Measurements from ENCODE around the gene ABCC6. TPM values are rescaled to one million over a fixed set of nuclear protein-coding genes. Genes with fewer than 3 reads are reported as not detected.

ABCC6 gene
- total and polyA plus RNA-seq, 8 donors: 10.8 to 30.6 (median 15.7) TPM

- WGBS, 2 donors: 94 to 97% methylated on average over 6 of the region's 6 CpGs
- no peak for FAIRE-seq
- TF ChIP-seq CTCF (IDR thresholded peaks at IDR 0.05): no peak
- Histone ChIP-seq H3K9me3 (no peaks in the 10 kb centered on the region), H3K36me3 (peaks cover 0 to 21% (median 0%) of the 10 kb centered on the region in 3 donors), H3K4me3 (no peak overlapping the region), H3K27ac (no peak overlapping the region), H3K4me1 (peaks cover 0 to 3% (median 0%) of the 10 kb centered on the region in 3 donors), H3K27me3 (no peaks in the 10 kb centered on the region)
- intact Hi-C loops (cut with DNase I): loop anchor here in 1 of 3 donors (10.0 kb wide), 1 partner anchor 262 kb away; no protein-coding TSS in a partner anchor
- DNase-seq: no peak
- no peak for ATAC-seq
Observed at GRCh38 chr16:16136588-16136987, 86.7 kb downstream of the ABCC6 start.

- no peaks in the 10 kb centered on the region for H3K4me1 ChIP-seq
- DNase-seq: no peak
- no peak for ATAC-seq
- WGBS, 2 donors: 92 to 96% methylated on average over 21 of the region's 21 CpGs
- no peak overlapping the region for H3K27ac ChIP-seq
- no peaks in the 10 kb centered on the region for H3K9me3 ChIP-seq
- H3K27me3 ChIP-seq: no peaks in the 10 kb centered on the region
- FAIRE-seq: no peak
- H3K4me3 ChIP-seq: no peak overlapping the region
- peaks cover 0 to 22% (median 0%) of the 10 kb centered on the region in 3 donors for H3K36me3 ChIP-seq
- intact Hi-C loops (cut with DNase I): loop anchor here in 2 of 3 donors (5.0 to 10.0 kb wide), 3 partner anchors 252 to 372 kb away; no protein-coding TSS in a partner anchor
- no peak for TF ChIP-seq CTCF (IDR thresholded peaks at IDR 0.05)
Observed at GRCh38 chr16:16133943-16134604, 89.2 kb downstream of the ABCC6 start.

DNA sequence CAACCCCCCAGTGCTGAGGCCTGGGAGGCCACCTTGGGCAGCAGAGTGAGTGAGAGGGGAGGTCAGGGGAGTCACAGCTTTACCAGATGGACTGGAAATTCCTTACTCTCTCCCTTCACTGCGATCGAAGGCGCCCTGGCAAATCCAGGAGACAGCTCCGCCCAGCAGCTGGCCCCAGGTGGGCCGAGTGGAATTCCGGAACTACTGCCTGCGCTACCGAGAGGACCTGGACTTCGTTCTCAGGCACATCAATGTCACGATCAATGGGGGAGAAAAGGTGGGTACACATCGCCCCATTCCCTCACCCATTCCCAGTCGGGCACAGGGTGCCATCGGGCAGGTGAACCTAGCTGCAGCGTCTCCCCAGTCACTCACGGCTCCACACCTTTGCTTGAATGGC, 91.6 kb downstream of the ABCC6 start:
- ATAC-seq: no peak
- Histone ChIP-seq H3K27me3 (no peaks in the 10 kb centered on the region), H3K9me3 (no peaks in the 10 kb centered on the region), H3K4me3 (no peak overlapping the region), H3K27ac (no peak overlapping the region), H3K36me3 (peaks cover 0 to 12% (median 0%) of the 10 kb centered on the region in 3 donors), H3K4me1 (no peaks in the 10 kb centered on the region)
- no peak for FAIRE-seq
- intact Hi-C loops (cut with DNase I): loop anchor here in 2 of 3 donors (5.0 to 10.0 kb wide), 3 partner anchors 249 to 369 kb away; no protein-coding TSS in a partner anchor
- 91 to 95% methylated on average over 15 of the region's 15 CpGs for WGBS, 2 donors
- TF ChIP-seq CTCF (IDR thresholded peaks at IDR 0.05): no peak
- no peak for DNase-seq

DNA sequence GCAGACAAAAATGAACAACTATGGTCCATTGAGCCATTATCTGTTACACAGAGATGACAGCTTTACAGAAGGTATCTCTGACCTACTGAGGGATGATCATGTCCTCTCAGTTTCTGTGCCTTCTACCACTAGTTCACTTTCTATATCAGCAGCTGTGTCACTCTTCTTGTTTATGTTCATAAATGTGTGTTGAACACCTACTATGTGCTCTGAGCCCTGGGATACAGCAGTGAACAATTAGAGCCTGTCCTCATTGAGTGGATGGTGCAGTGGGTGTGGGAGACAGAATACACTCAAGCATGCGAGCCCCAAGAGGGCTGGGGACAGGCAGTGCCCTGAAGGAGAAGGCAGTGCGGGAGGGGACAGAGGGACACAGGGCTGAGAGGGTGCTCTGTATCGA, 92.1 kb downstream of the ABCC6 start:
- FAIRE-seq: no peak

More for the DNA sequence above, 92.1 kb downstream of the ABCC6 start:
- Histone ChIP-seq H3K27ac (no peak overlapping the region), H3K27me3 (no peaks in the 10 kb centered on the region), H3K4me1 (no peaks in the 10 kb centered on the region), H3K4me3 (no peak overlapping the region), H3K36me3 (peaks cover 0 to 9% (median 0%) of the 10 kb centered on the region in 3 donors), H3K9me3 (no peaks in the 10 kb centered on the region)
- 87 to 88% methylated on average over 3 of the region's 3 CpGs for WGBS, 2 donors
- ATAC-seq (no peak), DNase-seq (no peak)
- intact Hi-C loops (cut with DNase I): loop anchor here in 2 of 3 donors (5.0 to 10.0 kb wide), 3 partner anchors 249 to 369 kb away; no protein-coding TSS in a partner anchor
- no peak for TF ChIP-seq CTCF (IDR thresholded peaks at IDR 0.05)

All from pancreas (tissue), 10 donors.